ENCODE data around the gene JADE3.
"Not testable (repeated sequence)": the region's sequence is repeated elsewhere in the genome, so short reads cannot be mapped to it uniquely, and the experiment has no call there.

The JADE3 gene

GRCh38 chrX:46935295-46935694, 23.1 kb downstream of the JADE3 start:
- no peak for DNase-seq (ENCODE audit: low spot score)

DNA sequence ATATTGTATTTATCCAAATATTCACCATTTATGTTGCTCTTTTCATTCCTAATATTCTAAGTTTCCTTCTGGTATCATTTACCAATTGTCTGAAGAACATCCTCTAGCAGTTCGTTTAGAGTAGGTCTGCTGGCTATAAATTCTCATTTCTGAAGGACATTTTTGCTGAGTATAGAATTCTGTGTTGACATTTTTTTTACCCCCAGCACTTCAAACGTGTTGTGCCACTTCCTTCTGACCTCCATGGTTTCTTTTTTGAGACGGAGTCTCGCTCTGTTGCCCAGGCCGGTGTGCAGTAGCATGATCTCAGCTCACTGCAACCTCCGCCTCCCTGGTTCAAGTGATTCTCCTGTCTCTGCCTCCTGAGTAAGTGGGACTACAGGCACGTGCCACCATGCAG, 26.4 kb downstream of the JADE3 start:
- DNase-seq (ENCODE audit: low spot score), result no peak

- DNase-seq (ENCODE audit: low spot score), result no peak
Observed at GRCh38 chrX:46941341-46941740, 29.1 kb downstream of the JADE3 start.

GRCh38 chrX:46953137-46953527, 40.9 kb downstream of the JADE3 start:
- no peak for DNase-seq (ENCODE audit: low spot score)

DNA sequence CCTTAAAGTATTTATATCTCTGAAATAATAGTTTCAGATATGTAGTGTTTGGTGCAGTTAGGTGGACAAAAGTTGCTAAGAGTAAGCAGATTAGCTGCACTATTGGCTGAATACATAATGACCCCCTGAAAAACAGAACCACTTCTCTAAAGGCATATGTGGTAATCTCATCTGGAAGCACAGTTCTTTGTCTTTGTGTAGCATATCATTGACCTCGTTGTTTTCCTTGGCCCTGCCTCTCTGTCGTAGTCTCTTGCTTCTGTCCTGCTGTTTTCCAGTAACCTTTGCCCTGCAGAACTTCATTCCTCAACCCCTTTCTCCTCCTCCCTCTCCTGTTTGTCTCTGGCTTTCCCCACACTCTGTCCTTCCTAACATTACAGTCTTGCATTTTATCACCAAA, 41.4 kb downstream of the JADE3 start:
- no peak for DNase-seq (ENCODE audit: low spot score)

DNA sequence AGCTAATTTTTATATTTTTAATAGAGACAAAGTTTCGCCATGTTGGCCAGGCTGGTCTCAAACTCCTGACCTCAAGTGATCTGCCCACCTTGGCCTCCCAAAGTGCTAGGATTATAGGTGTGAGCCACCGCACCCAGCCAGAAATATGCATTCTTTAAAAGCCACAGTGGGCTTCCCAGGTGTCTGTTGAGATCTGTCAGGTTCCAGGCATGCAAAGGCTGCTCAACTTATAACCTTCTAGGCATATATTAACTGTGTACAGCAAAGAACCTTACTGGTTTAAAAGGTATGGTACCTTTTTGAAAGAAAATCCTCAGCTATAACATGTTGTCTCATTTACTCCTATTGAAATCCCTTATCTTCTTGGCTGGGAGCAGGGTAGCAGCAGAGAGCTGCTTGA, 42.5 kb downstream of the JADE3 start:
- DNase-seq (ENCODE audit: low spot score), result no peak

DNA sequence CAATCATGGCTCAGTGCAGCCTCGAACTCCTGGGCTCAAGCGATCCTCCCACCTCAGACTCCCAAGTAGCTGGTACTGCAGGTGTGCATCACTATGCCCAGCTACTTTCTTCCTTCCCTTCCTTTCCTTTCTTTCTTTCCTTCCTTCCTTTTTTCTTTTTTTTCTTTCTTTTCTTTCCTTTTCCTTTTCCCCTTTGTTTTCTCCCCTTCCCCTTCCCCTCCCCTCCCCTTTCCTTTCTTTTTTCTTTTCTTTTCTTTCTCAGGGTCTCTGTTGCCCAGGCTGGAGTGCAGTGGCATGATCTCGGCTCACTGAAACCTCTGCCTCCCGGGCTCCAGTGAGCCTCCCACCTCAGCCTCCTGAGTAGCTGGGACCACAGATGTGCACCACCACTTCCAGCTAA, 44.4 kb downstream of the JADE3 start:
- not testable (repeated sequence) for DNase-seq (ENCODE audit: low spot score)

- DNase-seq (ENCODE audit: low spot score), result no peak
Observed at GRCh38 chrX:46957297-46957696, 45.1 kb downstream of the JADE3 start.

DNA sequence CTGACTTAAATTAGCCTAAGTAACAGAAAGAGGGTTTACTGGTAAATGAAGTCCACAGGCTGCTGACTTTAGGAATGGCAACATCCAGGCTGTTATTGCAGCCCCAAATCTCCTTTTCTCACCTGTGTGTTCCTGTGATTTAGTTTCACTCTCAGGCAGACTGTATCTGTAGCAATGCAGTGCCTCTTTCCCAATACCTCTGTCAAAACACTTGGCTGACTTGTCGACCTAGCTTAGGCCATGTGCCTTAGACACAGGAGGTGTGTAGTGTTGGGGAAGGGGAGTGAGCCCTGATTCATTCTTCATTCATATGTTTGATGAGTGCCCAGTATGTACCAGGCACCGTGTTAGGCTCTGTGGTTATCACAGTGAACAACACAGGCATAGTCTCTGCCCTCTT, 46.9 kb downstream of the JADE3 start:
- DNase-seq (ENCODE audit: low spot score), result no peak

- DNase-seq (ENCODE audit: low spot score), result no peak
Observed at GRCh38 chrX:46959985-46960700, 47.9 kb downstream of the JADE3 start.

DNA sequence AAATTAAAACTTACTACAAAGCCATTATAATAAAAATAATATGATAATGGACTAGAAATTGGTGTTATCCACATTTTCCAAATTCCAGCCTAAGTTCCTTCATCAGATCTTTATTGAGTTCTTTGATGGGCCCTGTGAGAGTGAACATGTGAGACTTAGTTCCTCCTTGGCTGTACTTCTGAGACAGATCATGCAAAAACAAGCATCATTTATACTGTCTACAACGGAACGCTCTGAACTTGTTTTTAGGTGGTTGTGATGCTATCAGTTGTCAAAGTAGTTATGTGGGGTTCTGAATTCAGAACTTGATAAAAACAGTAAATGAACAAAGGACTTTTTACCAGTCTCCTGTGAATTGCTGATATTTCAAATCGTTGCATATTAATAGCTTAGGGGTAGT, 48.9 kb downstream of the JADE3 start:
- DNase-seq (ENCODE audit: low spot score), result no peak

DNA sequence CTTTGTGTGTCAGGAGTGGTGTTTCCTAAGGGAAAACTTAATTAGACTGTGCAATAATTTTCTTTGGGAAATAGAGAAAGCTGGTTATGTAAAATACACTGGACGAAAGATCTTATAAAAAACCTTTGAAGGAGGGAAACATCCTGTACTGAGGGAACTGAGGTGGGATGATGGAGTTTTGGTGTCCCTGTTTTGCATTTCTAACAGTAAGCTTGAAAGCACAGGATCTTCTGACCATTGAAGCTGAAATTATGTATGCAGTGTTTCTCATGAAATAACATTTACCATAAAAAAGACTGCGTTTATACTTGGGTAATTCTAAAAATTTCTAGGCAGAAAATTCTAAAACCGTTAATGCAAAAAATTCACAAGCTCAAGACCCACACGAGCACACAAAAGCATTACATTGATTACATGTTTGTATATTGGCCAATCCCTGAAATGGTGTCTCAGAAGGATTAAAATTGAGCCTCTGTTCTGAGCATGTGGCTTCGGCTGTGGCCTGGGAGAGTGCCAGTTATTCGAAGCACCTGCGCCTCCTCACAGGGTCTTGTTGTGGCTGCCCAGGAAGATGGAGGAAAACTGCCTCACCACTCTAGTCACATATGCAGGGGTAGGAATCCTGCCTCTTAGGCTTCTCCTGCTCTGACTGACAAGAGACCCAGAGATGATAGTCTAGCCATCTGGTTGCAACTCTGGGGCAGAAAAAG, 49.5 kb downstream of the JADE3 start:
- no peak for DNase-seq (ENCODE audit: low spot score)

GRCh38 chrX:46965125-46965758, 53.0 kb downstream of the JADE3 start:
- peak; percentile 25 for DNase-seq (ENCODE audit: low spot score)

DNA sequence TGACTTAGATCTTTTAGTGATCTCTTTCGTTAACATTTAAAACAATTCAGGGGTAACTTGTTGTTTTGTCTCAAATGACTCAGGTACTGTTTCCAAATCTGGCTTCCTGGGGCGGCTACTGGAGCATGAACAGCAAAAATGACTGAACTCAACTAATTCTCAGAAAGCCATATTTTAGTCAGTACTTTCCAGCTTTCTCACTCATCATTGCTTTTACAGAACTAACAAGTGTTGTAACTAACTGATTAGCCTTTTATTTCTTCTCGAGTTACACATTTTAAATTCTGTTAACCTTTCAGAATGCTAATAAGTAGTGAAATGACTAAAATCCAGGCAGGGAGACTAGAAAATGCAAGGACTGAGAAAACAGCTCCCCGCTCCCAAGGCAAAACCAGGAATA, 55.3 kb downstream of the JADE3 start:
- no peak for DNase-seq (ENCODE audit: low spot score)

DNA sequence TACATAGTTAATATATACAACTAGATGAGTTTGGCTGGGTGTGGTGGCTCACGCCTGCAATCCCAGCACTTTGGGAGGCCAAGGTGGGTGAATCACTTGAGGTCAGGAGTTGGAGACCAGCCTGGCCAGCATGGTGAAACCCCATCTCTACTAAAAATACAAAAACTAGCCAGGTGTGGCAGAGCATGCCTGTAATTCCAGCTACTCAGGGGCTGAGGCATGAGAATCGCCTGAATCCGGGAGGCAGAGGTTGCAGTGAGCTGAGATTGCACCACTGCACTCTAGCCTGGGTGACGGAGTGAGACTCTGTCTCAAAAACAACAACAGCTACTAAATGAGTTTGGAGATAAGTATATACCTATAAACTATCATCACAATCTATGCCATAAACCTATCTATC, 64.8 kb downstream of the JADE3 start:
- DNase-seq (ENCODE audit: low spot score), result not testable (repeated sequence)

- peak; percentile 44 for DNase-seq (ENCODE audit: low spot score)
Observed at GRCh38 chrX:46978341-46979291, 66.4 kb downstream of the JADE3 start.

DNA sequence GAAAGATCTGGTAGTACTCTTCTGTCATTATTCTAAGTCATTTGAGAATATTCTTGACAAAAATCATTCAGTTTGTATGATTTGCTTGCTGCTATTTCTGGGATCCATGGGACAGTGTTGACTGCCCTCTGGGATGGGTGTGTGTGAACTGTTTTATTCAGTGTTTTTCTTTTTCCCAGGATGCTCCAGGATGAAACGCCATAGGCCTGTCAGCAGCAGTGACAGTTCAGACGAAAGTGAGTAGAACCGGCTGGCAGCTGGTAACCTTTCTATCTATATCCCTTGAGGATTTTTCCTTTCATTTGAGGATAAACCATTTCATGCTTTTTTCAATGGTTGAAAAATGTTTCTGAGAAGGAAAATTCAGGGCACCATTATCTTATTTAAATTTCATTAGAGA, 72.5 kb downstream of the JADE3 start:
- DNase-seq (ENCODE audit: low spot score), result no peak

DNA sequence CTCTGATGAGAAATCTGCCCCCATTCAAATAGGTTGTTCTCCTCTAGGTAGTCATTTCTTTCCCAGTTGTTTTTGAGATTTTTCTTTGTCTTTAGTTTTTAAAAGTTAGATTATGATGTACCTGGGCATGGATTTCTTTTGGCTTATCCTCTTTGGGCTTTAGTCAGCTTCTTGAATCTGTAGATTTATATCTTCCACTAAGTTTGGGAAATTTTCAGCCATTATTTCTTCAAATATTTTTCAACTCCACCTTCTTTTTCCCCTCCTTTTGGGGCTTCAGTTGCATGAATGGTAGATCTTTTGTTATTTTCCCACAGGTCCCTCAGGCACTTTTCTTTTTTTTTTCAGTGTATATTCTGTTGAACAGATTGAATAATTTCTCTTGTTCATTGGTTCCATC, 77.3 kb downstream of the JADE3 start:
- DNase-seq (ENCODE audit: low spot score), result no peak

- no peak for DNase-seq (ENCODE audit: low spot score)
Observed at GRCh38 chrX:46991664-46992063, 79.4 kb downstream of the JADE3 start.

- no peak for DNase-seq (ENCODE audit: low spot score)
Observed at GRCh38 chrX:46992070-46992469, 79.8 kb downstream of the JADE3 start.

DNA sequence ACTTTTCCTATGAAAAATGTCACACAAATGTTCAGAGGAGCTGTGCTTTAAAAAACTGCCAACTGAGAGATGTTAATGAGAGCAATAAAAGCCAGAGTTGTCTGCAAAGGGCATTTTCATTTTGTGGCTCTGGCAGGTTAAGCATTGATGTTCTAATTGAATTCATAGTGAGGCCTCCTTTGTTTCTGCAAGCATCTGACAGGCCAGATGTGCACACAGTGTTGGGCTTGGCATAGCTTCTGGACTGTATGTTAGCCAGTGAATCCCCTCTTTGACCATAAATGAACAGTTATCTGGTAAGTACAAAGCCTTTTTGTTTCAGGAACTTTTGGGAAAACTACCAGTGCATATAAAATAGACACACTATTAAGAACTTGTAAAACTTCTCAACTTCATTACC, 81.9 kb downstream of the JADE3 start:
- no peak for DNase-seq (ENCODE audit: low spot score)

GRCh38 chrX:47012131-47012530, 99.9 kb downstream of the JADE3 start:
- no peak for DNase-seq (ENCODE audit: low spot score)
